ENCODE measurements around the gene ROMO1.
"Not testable (repeated sequence)": the region's sequence is repeated elsewhere in the genome, so short reads cannot be mapped to it uniquely, and the experiment has no call there.

DNA sequence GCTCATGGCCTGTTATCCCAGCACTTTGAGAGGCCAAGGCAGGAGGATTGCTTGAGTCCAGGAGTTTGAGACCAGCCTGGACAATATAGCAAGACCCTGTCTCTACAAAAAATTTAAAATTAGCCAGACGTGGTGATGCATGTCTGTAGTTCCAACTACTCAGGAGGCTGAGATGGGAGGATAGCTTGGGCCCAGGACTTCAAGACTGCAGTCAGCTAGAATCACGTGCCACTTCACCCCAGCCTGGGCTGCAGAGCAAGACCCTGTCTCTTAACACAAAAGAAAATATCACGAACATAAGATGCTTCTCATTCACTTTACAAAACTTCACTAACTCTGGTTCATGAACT, 45.3 kb downstream of the ROMO1 start:
- not testable (repeated sequence) for TF ChIP-seq FOXM1 (IDR thresholded peaks at IDR 0.05; ENCODE audit: borderline replicate concordance); FOXA1 (IDR thresholded peaks at IDR 0.05); TARDBP (IDR thresholded peaks at IDR 0.05)
